Psoas muscle (tissue), 8 donors: Measurements from ENCODE around the gene PTCH2. TPM values are rescaled to one million over a fixed set of nuclear protein-coding genes. Genes with fewer than 3 reads are reported as not detected.

Source experiments
- ATAC-seq, 4 donors: fragments of 200-7000 bp; cut with Tn5 transposase; one replicate each; pipeline ENCODE4 v1.9.1; 2020; ENCODE audit warnings: moderate library complexity in 3 of 4, mild to moderate bottlenecking in 2 of 4
- DNase-seq, 2 donors: peaks; one replicate each; pipeline ENCODE4 v3.0.0-alpha.2; 2020
- H3K27ac ChIP-seq: fragments of 200-600 bp; one replicate; pipeline ENCODE4 v1.8.0; 2022
- H3K27me3 ChIP-seq, 3 donors: fragments of 200-600 bp in 1 of 3; one replicate each; pipeline versions ENCODE4 v1.6.1 to v1.8.0; 2013 to 2022; ENCODE audit warnings: low read length in 2 of 3, mild to moderate bottlenecking in 2 of 3, moderate library complexity in 1 of 3; ENCODE audit not compliant: insufficient read depth in 3 of 3
- H3K36me3 ChIP-seq, 2 donors: fragments of 200-600 bp in 1 of 2; one replicate each; pipeline versions ENCODE4 v1.6.1 to v1.8.0; 2013 to 2022; ENCODE audit warnings: low read depth in 1 of 2, mild to moderate bottlenecking in 1 of 2, moderate library complexity in 1 of 2; ENCODE audit not compliant: insufficient read depth in 1 of 2
- H3K4me1 ChIP-seq: fragments of 200-600 bp; one replicate; pipeline ENCODE4 v1.8.0; 2022
- H3K4me3 ChIP-seq: fragments of 200-600 bp; one replicate; pipeline ENCODE4 v1.8.0; 2022; ENCODE audit warnings: mild to moderate bottlenecking
- H3K9me3 ChIP-seq: fragments of 200-600 bp; one replicate; pipeline ENCODE4 v1.8.0; 2022
- CTCF ChIP-seq: fragments of 200-600 bp; IDR thresholded peaks from one replicate; pipeline ENCODE4 v1.8.0; 2022; ENCODE audit warnings: antibody characterized with exemption
- WGBS, 3 donors: extraction: QIAGEN DNeasy Blood & Tissue Kit; methylation state at CpG; one replicate each; pipeline versions ENCODE4 v1.1.6 to v1.1.7; 2013; 5-methylcytosine and 5-hydroxymethylcytosine counted together
- intact Hi-C, 2 donors: fragments of 100-400 bp; cut with DNase I; formaldehyde crosslinking; loops; one replicate each; pipeline versions ENCODE4 v1.11.0 to v1.14.2; 2022
- polyA plus RNA-seq, 3 donors: library from polyadenylated mRNA; stranded (reverse); fragments of 200-250 nt; gene quantifications; one replicate each; pipeline ENCODE4 v1.2.3, GENCODE V29; 2013
- total RNA-seq, 4 donors: library from RNA; stranded (reverse); fragmentation: NEBNext Ultra II Directional in 2 of 4; extraction: Animal tissue kit (Norgen Biotek cat#: 25700) in 2 of 4; gene quantifications; one replicate each; pipeline versions ENCODE4 v1.2.1 to v1.2.4, GENCODE V29; 2021 to 2023
- donor health status: healthy with polysubstance abuse.
- donor health status: DM: no; HTN: no; CAD: no; lungs with moderate emphysema.
- donor health status: Bipolar disorder and iron deficiency.
- donor health status: healthy.
- donor health status: DM: yes; HTN: yes; CAD: no.
- donor health status: DM: no; HTN: no; CAD: no.
- donor health status: DM: no; HTN: no; CAD: no.
- donor health status: DM: yes; HTN: yes; CAD: no.

Gene PTCH2
- total and polyA plus RNA-seq, 7 donors, result 0.12 to 1.0 (median 0.35) TPM

DNA sequence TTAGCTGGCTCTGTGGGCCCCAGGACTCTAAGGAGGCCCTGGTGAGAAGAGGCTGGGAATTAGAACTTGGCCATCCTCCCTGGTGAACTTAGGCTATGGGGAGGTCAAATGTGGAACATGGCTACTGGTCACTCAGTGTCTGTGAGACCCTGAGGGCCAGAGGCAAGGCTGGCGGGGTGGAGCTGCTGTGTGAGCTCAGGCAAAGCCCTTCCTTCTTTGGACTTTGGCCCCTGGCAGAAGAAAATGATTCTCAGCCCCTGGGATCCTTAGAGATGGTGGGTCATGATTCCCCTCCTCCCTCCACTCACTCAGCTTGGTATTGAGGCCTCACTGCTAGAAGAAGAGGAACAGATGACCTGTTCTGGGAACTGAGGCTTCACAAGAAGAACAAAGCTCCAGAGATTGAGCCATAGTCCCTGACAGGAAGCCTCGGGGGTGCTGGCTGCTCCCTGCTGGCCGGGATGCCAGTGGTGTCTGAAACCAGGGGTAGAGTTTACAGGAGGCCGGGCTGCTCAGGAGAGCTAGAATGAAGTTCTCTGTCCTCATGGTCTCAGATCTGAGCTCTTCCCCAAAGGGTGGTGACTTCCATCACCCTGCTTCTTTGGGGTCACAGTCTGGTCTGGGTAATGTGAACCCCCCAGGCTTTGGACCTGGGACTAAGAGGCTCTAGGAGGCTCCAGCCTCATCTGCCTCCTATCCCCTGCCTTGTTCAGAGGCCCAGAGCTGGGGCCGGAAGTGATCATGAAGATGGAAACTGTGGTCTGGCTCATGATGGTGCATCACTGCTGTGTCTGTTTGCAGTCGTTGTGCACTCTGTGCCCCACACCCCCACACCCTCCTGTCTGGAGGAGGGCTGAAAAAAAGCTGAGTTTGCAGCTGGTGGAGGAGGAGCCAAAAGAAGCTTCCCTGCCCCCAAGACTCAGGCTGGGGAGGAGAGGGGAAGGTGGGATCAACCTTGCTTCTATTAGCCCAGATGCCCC lies 33.8 kb downstream of the PTCH2 start:
- H3K9me3 ChIP-seq, result no peaks in the 10 kb centered on the region
- intact Hi-C loops, result no loop called here
- H3K4me3 ChIP-seq, result peak overlapping the region; percentile 51
- H3K4me1 ChIP-seq, result peaks cover 32% of the 10 kb centered on the region
- H3K27ac ChIP-seq, result peak overlapping the region; percentile 94
- 37 to 50% (median 46%) methylated on average over 6 of the region's 6 CpGs for WGBS, 3 donors
- H3K36me3 ChIP-seq, result peaks cover 0 to 21% of the 10 kb centered on the region in 2 donors
- H3K27me3 ChIP-seq, result no peaks in the 10 kb centered on the region
- DNase-seq (peak; percentile 68 to 72), ATAC-seq (no peak)
- TF ChIP-seq CTCF, result no peak

DNA sequence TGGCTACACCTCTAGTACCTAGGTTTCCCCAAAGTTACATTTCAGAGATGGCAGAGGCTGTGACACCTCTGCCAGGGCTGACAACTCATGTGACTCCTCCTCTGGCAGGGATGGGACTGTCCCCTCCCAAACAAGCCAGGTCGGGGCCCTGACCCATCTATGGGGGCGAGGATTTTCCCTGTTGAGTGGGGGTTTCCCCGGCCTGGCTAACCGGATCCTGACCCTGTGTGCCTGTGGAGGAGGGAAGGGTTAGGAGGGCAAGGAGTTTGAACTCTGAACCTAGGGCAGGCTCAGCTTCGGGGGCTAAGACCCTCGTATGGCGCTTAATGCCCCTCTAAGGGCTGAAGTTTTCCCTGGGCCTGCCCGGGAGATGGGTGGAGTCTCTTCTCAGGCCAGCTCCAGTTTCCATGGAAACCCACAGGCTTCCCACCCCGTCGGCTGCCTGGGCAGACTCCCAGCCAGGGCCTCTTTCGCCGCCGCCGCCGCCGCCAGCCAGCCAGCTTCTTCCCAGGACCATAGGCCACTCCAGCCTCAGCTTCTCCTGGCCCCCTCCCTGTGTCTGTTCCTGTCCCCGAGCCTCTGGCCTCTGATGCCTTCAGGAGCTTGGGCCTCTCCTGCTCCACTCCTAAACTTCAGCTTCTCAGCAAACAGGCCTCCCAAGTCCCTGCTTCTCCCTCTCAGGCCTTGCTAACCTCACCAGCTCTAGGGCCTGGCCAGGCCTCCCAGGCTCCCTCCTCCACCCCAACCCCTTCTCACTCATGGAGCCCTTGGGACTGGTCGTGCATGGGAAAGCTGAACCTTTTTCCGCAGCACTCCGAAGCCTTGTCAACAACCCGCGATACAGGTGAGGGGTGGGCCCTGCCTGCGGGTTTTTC lies 34.8 kb downstream of the PTCH2 start, which contains the start of gene BTBD19:
BTBD19 (plus strand) TSS at position 461 of the 875 bp plus-strand sequence; CDS start at position 759, 298 bp downstream.
- DNase-seq, result peak; percentile 85 to 91
- peak; percentile 14 to 49 (median 20) for ATAC-seq
- H3K27ac ChIP-seq, result peak within 1 kb of the TSS; percentile 94
- no peak for TF ChIP-seq CTCF
- 41 to 45% (median 43%) methylated on average over 15 to 23 of the region's 23 CpGs for WGBS, 3 donors
- intact Hi-C loops, result no loop called here
- no peaks in the 10 kb centered on the region for H3K27me3 ChIP-seq
- H3K4me3 ChIP-seq, result peak within 1 kb of the TSS; percentile 51
- H3K9me3 ChIP-seq, result no peaks in the 10 kb centered on the region
- peaks cover 32% of the 10 kb centered on the region for H3K4me1 ChIP-seq
- H3K36me3 ChIP-seq, result peaks cover 0 to 31% of the 10 kb centered on the region in 2 donors

DNA sequence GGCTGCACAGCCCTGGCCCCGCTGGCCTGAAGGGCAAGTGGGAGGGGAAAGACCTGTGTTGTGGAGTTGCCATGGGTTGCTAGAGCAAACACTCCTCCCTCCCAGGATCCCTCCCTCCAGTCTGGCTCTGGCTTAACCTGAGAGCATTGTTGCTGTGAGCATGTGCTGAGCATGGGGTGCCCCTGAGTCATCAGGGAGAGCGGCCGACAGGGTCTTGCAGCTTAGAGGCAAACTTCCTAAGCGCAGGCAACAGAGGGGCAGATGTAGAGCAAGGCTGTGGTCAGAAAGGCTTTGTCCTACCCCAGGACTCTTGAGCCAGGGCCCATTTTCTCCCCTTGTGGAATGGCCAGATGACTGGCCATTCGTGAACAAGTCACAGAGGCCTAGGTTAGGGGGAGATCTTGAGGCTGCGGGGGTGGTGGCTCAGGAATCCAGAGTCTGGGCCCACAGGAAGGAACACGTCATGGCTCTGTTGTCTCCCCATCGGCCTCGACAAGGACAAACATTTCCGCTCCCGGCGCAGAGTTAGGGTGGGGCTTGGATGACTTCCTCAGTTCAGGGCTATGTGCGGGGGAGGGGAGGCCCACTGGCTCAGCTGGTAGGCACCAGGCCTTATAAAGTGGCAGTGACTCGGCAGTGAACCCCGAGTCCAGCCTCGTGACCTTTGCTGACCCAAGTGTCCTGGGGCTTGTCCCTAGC lies 35.5 kb downstream of the PTCH2 start:
- H3K4me1 ChIP-seq, result peaks cover 32% of the 10 kb centered on the region
- no peaks in the 10 kb centered on the region for H3K27me3 ChIP-seq
- peak overlapping the region; percentile 51 for H3K4me3 ChIP-seq
- peak; percentile 96 to 97 for DNase-seq
- intact Hi-C loops, result no loop called here
- H3K27ac ChIP-seq, result peak overlapping the region; percentile 94
- H3K9me3 ChIP-seq, result no peaks in the 10 kb centered on the region
- TF ChIP-seq CTCF, result no peak
- ATAC-seq, result peak; percentile 72 to 86 (median 82)
- 10 to 16% (median 12%) methylated on average over 16 of the region's 16 CpGs for WGBS, 3 donors
- H3K36me3 ChIP-seq, result peaks cover 0 to 38% of the 10 kb centered on the region in 2 donors

GRCh38 chr1:44806704-44807363 lies 36.2 kb downstream of the PTCH2 start, which contains the start of gene DYNLT4:
Gene DYNLT4 (minus strand): TSS chr1:44807351. CDS start chr1:44806668, 683 bp downstream.
- no peak for TF ChIP-seq CTCF
- peak in 1 of 2 donors; percentile 49 for DNase-seq
- Histone ChIP-seq H3K27ac (peak within 1 kb of the TSS; percentile 94), H3K4me1 (peaks cover 35% of the 10 kb centered on the region), H3K36me3 (peaks cover 0 to 39% of the 10 kb centered on the region in 2 donors), H3K4me3 (peak within 1 kb of the TSS; percentile 51), H3K9me3 (no peaks in the 10 kb centered on the region), H3K27me3 (no peaks in the 10 kb centered on the region)
- intact Hi-C loops, result no loop called here
- ATAC-seq, result peak in 1 of 4 donors; percentile 1
- 25 to 40% (median 25%) methylated on average over 7 of the region's 7 CpGs for WGBS, 3 donors
